IgD-negative memory B cell (primary cell): ENCODE results near the gene RGL4. TPM values are rescaled to one million over a fixed set of nuclear protein-coding genes. Genes with fewer than 3 reads are reported as not detected.
A peak's percentile ranks its signal among the peaks of the same experiment; 100 is the strongest.

ENCODE experiments used
- H3K27ac Mint-ChIP-seq, 3 donors: one replicate each; pipeline ENCODE4 v1.8.0; 2020 to 2022; ENCODE audit warnings: mild to moderate bottlenecking in 3 of 3, mixed read lengths in 3 of 3, moderate library complexity in 1 of 3
- H3K27me3 Mint-ChIP-seq: one replicate; pipeline ENCODE4 v1.8.0; 2021; ENCODE audit warnings: mixed read lengths
- H3K36me3 Mint-ChIP-seq: one replicate; pipeline ENCODE4 v1.8.0; 2020; ENCODE audit warnings: mild to moderate bottlenecking, mixed read lengths
- H3K4me1 Mint-ChIP-seq, 3 donors: one replicate each; pipeline ENCODE4 v1.8.0; 2020 to 2022; ENCODE audit warnings: mixed read lengths in 3 of 3, mild to moderate bottlenecking in 1 of 3
- H3K4me3 Mint-ChIP-seq, 4 donors: one replicate each; pipeline ENCODE4 v1.8.0; 2020 to 2022; ENCODE audit warnings: mild to moderate bottlenecking in 4 of 4, mixed read lengths in 4 of 4, moderate library complexity in 3 of 4
- H3K9me3 Mint-ChIP-seq, 3 donors: one replicate each; pipeline ENCODE4 v1.8.0; 2020 to 2021; ENCODE audit warnings: mixed read lengths in 3 of 3, mild to moderate bottlenecking in 1 of 3
- polyA plus RNA-seq: library from polyadenylated mRNA; unstranded; fragments of 300-500 nt; fragmentation: Illumina TruSeq; gene quantifications from one replicate; pipeline ENCODE4 v1.2.3, GENCODE V29; 2021

The RGL4 gene
- polyA plus RNA-seq, 1 donor from 2014 or later, result 3.7 TPM

DNA sequence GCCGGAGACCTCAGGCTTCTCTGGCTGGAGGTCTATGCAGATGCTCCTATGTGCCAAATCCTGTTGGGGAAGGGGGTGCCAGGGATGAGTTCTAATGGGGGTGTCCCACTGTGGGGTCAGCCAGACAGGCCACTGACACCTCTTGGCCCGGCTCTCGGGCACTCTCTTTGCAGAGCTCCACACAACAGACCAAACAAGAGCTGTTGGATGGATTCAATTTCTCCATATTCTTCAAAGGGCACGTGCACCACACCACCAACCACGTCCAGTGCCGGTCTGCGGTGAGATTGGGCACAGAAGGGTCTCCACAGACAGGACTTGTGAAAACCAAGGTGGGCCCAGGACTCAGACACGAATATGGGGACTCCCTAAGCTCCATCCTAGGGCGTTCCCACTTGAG lies 2.2 kb upstream of the RGL4 start:
- H3K4me1 Mint-ChIP-seq, result no peaks in the 10 kb centered on the region
- H3K27ac Mint-ChIP-seq, result no peak overlapping the region
- H3K27me3 Mint-ChIP-seq, result no peaks in the 10 kb centered on the region
- H3K9me3 Mint-ChIP-seq, result no peaks in the 10 kb centered on the region
- no peak overlapping the region for H3K4me3 Mint-ChIP-seq
- peaks cover 4% of the 10 kb centered on the region for H3K36me3 Mint-ChIP-seq

DNA sequence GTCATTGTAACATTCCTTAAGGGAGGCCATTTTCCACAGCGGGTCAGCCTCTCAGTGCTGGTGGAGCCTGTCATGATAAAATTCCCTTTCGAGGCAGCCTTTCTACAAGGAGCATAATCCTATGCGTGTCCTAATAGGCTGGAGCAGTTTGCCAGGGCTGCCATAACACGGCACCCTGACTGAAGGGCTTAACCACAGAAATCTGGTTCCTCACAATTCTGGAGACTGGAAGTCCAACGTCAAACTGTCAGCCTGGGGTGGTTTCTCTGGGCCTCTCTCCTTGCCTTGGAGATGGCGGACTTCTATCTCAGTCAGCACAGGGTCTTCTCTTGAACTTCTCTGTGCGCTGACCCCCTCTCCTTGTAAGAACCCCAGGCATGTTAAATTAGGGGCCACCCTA lies 1.4 kb upstream of the RGL4 start:
- H3K4me1 Mint-ChIP-seq, result no peaks in the 10 kb centered on the region
- no peak overlapping the region for H3K27ac Mint-ChIP-seq
- H3K27me3 Mint-ChIP-seq, result no peaks in the 10 kb centered on the region
- H3K4me3 Mint-ChIP-seq, result no peak overlapping the region
- H3K36me3 Mint-ChIP-seq, result peaks cover 4% of the 10 kb centered on the region
- H3K9me3 Mint-ChIP-seq, result no peaks in the 10 kb centered on the region

DNA sequence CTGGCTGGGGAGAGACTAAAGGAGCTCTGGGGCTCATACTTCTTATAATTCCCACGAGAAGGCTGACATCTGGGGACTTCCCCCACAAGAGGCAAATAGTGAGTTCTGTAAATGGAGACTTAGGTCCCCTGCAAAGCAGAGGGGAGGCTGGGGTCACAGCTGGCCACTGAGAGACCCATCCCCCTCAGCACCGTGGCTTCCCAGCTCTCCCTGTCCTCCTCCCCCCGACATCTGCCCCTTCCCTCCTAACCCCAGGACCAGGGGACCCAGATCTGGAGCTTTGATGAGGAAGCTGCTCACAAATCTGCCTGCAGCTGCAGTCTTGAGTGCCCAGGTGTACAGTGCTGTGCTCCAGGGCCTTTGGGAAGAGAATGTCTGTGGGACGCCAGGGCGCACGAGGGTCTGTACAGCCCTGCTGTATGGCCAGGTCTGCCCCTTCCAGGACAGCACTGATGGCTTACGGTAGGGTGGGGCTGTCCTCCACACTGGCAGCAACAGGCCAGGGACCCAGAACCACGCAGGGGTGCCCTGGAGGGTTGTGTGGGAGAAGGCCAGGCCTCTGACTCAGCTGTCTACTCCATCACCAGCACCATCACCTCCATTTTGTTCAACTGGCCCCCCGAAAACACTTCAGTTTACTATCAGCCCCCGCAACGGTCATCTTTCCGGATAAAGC lies 1.1 kb downstream of the RGL4 start:
- Mint-ChIP-seq H3K27me3 (no peaks in the 10 kb centered on the region), H3K27ac (peak overlapping the region in 2 of 3 donors; percentile 23 to 25), H3K36me3 (peaks cover 4% of the 10 kb centered on the region), H3K9me3 (no peaks in the 10 kb centered on the region), H3K4me1 (peaks cover 10 to 20% (median 14%) of the 10 kb centered on the region in 3 donors), H3K4me3 (peak overlapping the region in 1 of 4 donors; percentile 60)

DNA sequence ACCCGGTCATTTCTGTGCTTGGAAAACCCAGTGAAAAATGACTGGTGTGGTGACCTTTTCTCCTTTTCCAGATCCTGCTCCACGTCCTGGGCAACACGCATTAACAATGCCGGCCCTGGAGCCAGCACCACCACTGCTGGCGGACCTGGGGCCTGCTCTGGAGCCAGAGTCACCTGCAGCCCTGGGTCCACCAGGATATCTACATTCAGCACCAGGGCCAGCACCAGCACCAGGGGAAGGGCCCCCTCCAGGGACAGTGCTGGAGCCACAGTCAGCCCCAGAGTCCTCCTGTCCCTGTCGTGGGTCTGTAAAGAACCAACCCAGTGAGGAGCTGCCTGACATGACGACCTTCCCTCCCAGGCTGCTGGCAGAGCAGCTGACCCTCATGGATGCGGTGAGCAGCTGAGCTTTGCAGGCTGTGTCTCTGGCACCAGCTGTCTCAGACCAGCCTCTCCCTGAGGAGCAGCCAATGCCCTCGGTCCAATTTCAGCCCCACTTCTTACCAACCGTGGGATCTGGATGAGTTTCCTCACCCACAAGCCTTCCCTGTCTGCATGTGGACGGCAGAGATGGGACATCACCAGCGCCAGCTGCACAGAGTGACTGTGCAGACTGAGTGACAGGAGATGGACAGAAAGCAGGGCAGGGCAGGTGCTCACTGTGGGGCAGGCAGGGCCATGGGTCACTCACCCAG lies 1.9 kb downstream of the RGL4 start:
- Mint-ChIP-seq H3K9me3 (no peaks in the 10 kb centered on the region), H3K4me1 (peaks cover 10 to 20% (median 14%) of the 10 kb centered on the region in 3 donors), H3K36me3 (peaks cover 4% of the 10 kb centered on the region), H3K4me3 (no peak overlapping the region), H3K27ac (peak overlapping the region; percentile 16 to 64 (median 60)), H3K27me3 (no peaks in the 10 kb centered on the region)

DNA sequence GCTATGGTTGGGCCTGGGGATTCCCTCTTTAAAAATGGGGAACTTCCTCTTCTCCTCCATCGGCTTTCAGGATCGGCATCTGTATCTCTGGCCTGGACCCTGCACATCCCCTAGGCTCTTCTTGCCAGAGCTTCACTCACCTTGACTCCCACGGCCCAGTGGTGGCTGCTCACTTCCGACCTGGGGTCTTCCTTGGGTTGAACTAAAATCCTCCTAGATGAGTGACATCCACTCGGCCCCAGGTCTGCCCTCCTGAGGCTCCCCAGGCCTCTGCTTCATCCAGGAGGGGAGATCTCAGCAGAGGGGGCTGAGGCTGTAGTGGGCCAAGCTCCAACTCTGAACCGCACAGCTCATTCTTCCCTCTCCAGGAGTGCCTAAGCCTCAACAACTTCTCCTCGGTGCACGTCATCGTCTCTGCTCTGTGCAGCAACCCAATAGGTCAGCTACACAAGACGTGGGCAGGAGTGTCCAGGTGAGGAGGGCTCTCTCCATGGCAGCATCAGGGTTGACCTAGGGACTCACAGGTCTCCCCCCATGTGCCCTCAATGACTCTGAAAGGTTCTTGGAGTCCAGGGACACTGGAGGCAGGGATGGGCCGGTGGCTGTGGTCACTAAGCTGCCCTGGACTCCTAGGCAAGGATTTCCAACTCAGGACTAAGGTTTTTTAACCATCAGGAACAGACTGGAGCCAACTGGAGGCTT lies 3.3 kb downstream of the RGL4 start:
- H3K9me3 Mint-ChIP-seq, result no peaks in the 10 kb centered on the region
- peaks cover 4% of the 10 kb centered on the region for H3K36me3 Mint-ChIP-seq
- peak overlapping the region in 2 of 3 donors; percentile 76 to 84 for H3K27ac Mint-ChIP-seq
- no peaks in the 10 kb centered on the region for H3K27me3 Mint-ChIP-seq
- peaks cover 10 to 20% (median 14%) of the 10 kb centered on the region in 3 donors for H3K4me1 Mint-ChIP-seq
- peak overlapping the region in 2 of 4 donors; percentile 45 for H3K4me3 Mint-ChIP-seq

DNA sequence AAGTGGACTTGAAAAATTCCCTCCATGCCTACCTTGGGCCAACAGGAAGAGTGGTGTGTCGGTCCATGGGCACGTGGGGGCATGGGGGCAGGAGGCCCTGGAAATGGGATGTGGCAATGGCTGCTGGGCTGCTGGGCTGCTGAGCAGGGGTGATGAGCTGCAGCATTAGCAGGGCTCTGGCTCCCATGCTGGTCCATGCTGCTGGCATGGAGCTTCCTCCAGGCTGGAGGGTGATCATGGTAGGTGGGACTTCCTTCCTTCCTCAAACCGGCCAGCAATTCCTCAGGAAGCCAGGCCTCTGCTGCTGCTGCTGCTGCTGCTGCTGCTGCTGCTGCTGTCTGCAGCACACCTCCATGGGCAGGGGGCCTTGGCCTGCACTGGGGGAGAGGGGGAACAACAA lies 4.3 kb downstream of the RGL4 start:
- H3K36me3 Mint-ChIP-seq, result peaks cover 4% of the 10 kb centered on the region
- H3K4me3 Mint-ChIP-seq, result peak overlapping the region in 1 of 4 donors; percentile 28

DNA sequence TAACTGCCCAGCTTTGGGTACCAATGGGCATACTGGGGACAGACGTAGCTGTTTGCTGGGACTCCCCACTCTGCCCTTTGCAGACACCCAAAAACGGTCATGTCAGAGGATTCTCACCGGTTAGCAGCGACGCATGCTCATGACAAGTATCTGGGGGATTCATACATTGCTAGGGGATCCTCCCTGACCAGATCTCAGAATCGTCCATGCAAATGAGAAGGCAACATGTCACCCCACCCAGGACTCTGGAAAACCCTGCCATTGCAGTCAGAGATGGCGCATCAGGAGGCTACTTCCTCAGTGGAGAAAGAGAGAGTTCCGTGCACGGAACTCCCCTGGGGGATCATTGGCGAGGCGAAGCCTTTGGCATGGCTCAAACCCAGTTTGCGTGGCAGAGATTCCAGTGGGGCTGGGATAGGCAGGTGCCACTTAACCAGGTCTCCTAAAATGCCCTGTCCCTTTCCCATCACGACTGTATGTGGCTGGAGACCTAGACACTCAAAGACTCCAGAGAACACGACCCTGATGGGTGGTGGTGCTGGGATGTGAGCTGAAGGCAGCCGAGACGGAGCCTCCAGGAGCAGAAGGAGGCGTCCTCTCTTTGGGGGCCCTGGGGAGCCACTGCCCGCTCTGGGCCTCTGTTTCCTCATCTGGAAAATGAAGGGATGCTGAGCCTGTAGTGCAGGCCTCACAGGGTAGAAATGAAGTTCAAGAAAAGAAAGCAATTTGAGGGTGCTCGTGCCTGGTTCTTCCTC lies 4.9 kb downstream of the RGL4 start:
- peaks cover 4% of the 10 kb centered on the region for H3K36me3 Mint-ChIP-seq
- no peaks in the 10 kb centered on the region for H3K27me3 Mint-ChIP-seq
- H3K4me3 Mint-ChIP-seq, result peak overlapping the region; percentile 49 to 96 (median 85)
- no peaks in the 10 kb centered on the region for H3K9me3 Mint-ChIP-seq
- H3K27ac Mint-ChIP-seq, result peak overlapping the region; percentile 90 to 98 (median 95)
- H3K4me1 Mint-ChIP-seq, result peaks cover 10 to 20% (median 14%) of the 10 kb centered on the region in 3 donors

More for the DNA sequence above, 4.3 kb downstream of the RGL4 start:
- peak overlapping the region; percentile 76 to 98 (median 95) for H3K27ac Mint-ChIP-seq
- H3K9me3 Mint-ChIP-seq, result no peaks in the 10 kb centered on the region
- H3K27me3 Mint-ChIP-seq, result no peaks in the 10 kb centered on the region
- peaks cover 10 to 20% (median 14%) of the 10 kb centered on the region in 3 donors for H3K4me1 Mint-ChIP-seq

DNA sequence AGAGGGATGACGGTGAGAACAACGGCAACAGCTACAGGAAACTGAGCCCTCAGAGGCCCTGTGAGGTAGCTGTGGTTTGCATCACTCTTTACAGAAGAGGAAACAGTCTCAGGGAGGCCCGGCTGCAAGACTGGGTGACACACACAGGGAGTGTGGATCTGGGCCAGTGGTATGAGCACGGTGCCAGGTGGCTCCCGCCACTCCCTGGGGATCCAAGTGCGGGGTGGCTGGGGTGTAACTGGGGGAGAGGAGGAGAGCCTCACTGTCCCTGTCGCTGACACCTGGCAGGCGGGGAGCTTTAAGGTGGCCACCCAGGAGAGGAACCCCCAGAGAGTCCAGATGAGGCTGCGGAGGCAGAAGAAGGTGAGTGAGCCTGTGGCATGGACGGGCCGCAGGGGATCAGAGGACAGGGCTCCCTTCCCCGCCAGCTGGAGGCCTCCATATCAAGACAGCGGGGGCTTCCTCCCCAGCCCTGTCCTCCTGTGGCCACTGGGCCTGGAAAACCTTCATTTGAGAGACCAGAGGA lies 5.6 kb downstream of the RGL4 start:
- H3K4me1 Mint-ChIP-seq, result peaks cover 10 to 20% (median 14%) of the 10 kb centered on the region in 3 donors
- H3K27me3 Mint-ChIP-seq, result no peaks in the 10 kb centered on the region
- peak overlapping the region; percentile 90 to 98 (median 95) for H3K27ac Mint-ChIP-seq
- peaks cover 4% of the 10 kb centered on the region for H3K36me3 Mint-ChIP-seq
- H3K4me3 Mint-ChIP-seq, result peak overlapping the region; percentile 49 to 96 (median 85)
- no peaks in the 10 kb centered on the region for H3K9me3 Mint-ChIP-seq

DNA sequence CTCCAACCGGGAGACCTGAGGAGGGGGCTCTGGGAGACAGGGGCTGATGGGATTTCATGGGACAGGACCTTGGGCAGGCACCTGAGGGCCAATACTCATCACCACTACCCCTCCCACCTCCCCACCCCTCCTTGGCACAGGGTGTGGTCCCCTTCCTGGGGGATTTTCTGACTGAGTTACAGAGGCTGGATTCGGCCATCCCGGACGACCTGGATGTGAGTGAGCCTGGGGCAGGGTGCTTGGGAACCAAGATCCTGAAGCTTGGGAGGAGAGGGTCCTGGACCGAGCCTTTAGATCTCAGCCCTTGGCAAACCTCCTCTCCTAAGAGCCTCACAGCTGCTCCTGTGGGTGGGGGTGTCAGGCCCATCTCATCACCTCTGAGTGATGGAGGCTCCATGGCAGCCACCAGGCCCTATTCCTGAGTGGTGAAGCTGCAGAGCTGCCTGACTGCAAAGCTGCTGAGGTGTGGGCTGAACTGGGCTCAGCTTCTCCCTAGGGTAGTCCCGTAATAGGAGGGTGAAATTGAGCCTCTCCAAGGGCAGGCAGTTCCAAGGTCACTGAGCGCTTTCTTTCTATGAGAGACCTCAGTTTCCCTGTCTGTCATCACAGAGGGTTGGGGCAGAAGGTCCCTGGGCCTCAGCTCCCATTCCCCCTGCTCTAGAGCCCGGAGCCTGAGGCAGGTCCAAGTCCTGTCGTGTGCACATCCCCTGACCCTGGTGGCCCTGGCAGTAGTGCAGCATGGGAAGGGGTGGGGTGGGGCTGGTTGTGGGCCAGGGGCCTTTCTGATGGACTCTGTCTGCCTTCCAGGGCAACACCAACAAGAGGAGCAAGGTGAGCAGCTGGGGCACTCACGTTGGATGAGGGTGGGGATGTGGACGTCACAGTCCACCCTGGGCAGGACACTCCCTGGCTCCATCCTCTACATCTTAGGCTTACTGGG lies 6.5 kb downstream of the RGL4 start:
- peak overlapping the region in 3 of 4 donors; percentile 25 to 96 (median 92) for H3K4me3 Mint-ChIP-seq
- no peaks in the 10 kb centered on the region for H3K9me3 Mint-ChIP-seq
- no peaks in the 10 kb centered on the region for H3K27me3 Mint-ChIP-seq
- H3K27ac Mint-ChIP-seq, result peak overlapping the region; percentile 90 to 98 (median 95)
- H3K36me3 Mint-ChIP-seq, result peaks cover 4% of the 10 kb centered on the region
- H3K4me1 Mint-ChIP-seq, result peaks cover 10 to 27% (median 14%) of the 10 kb centered on the region in 3 donors

DNA sequence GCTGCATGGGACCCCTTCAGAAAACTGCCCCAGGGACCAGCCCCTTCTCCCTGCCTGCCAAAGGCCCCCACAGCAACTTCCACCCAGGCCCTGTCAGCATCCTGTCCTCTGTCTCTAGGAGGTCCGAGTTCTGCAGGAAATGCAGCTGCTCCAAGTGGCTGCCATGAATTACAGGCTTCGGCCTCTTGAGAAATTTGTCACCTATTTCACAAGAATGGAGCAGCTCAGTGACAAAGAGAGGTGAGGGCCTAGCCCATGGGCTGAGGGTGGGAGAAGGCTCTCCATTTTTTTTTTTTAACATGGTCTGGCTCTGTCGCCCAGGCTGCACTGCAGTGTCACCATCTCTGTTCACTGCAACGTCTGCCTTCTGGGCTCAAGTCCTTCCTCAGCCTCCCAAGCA lies 7.3 kb downstream of the RGL4 start:
- Mint-ChIP-seq H3K4me1 (peaks cover 10 to 27% (median 14%) of the 10 kb centered on the region in 3 donors), H3K4me3 (no peak overlapping the region), H3K27ac (peak overlapping the region in 1 of 3 donors; percentile 86), H3K9me3 (no peaks in the 10 kb centered on the region), H3K27me3 (no peaks in the 10 kb centered on the region), H3K36me3 (no peaks in the 10 kb centered on the region)

DNA sequence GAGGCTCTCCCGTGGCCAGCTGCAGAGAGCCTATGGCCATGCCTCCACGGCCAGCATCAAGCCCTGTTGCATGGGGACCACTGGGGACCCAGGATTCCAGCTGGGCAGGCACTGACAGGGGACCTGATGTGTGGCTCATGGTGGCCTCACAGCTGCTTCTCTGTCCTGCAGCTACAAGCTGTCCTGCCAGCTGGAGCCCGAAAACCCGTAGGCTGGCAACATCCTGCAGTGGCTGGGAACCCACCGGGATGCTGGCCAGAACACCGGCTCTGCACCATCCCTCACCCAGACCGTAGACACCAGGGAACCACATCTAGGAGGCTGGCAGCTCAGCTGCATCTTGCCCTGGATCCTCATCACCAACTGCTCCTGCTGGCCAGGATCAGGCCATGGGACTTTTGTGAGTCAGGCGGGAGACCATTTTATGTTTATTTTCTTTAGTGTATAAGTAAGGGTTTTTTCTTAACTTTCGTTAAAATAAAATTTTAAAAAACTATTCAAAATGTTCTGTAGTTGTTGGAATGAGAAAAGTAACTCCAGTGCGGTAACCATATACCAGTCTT lies 7.9 kb downstream of the RGL4 start:
- no peak overlapping the region for H3K4me3 Mint-ChIP-seq
- peaks cover 10 to 31% (median 14%) of the 10 kb centered on the region in 3 donors for H3K4me1 Mint-ChIP-seq
- H3K27me3 Mint-ChIP-seq, result no peaks in the 10 kb centered on the region
- no peaks in the 10 kb centered on the region for H3K36me3 Mint-ChIP-seq
- peak overlapping the region in 2 of 3 donors; percentile 19 to 86 for H3K27ac Mint-ChIP-seq
- H3K9me3 Mint-ChIP-seq, result no peaks in the 10 kb centered on the region

DNA sequence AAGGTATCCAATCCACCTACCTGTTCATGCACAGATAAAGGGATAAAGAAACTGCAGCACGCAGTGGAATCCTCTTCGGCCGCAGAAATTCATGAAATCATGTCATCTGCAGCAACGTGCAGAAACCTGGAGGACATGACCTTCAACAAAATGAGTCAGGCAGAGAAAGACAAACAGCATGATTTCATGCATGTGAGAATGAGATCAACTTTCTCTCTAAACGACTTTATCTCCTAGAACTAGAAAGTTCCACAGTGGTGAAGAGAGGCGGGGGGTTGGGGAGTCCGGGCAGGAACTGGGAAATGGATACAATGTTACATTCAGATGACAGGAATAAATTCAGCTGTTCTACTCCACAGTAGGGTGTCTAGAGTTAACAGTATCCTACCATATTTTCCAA lies 9.9 kb downstream of the RGL4 start:
- Mint-ChIP-seq H3K36me3 (no peaks in the 10 kb centered on the region), H3K9me3 (no peaks in the 10 kb centered on the region), H3K4me3 (no peak overlapping the region), H3K27ac (no peak overlapping the region), H3K27me3 (no peaks in the 10 kb centered on the region), H3K4me1 (peaks cover 9 to 30% (median 18%) of the 10 kb centered on the region in 3 donors)

DNA sequence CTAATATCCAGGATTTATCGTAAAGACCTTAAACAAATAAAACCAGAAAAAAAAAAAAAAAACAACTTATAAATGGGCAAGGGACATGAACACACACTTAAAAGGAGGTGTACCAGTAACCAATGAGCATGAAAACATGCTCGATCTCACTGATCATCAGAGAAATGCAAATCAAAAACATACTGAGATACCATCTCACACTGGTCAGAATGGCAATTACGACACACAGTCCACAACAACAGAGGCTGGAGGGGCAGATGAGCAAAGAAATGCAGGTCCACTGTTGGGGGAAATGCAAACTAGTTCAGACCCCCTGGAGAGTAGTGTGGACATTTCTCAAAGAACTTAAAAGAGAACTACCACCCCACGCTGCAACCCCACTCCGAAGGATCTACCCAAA lies 13.2 kb downstream of the RGL4 start:
- H3K36me3 Mint-ChIP-seq, result peaks cover 2% of the 10 kb centered on the region
- no peak overlapping the region for H3K27ac Mint-ChIP-seq

More for the DNA sequence above, 13.2 kb downstream of the RGL4 start:
- Mint-ChIP-seq H3K4me3 (no peak overlapping the region), H3K9me3 (no peaks in the 10 kb centered on the region), H3K27me3 (no peaks in the 10 kb centered on the region), H3K4me1 (peaks cover 0 to 22% (median 9%) of the 10 kb centered on the region in 3 donors)
